ENCODE results near the gene WFDC12.
"Not testable (repeated sequence)": the region's sequence is repeated elsewhere in the genome, so short reads cannot be mapped to it uniquely, and the experiment has no call there.

The WFDC12 gene

GRCh38 chr20:45154183-45154582 is 29.9 kb upstream of the WFDC12 start:
- DNase-seq (ENCODE audit: low read depth in 2 of 2) = peak; percentile 9 to 22
- TF ChIP-seq CTCF (IDR thresholded peaks at IDR 0.05; ENCODE audit: low read depth, low read length) = no peak
- no peak overlapping the region for H3K4me3 ChIP-seq (replicated peaks in 1 of 2; ENCODE audit: low read depth in 2 of 2, low read length in 2 of 2)

GRCh38 chr20:45153752-45154151 is 29.5 kb upstream of the WFDC12 start:
- no peak overlapping the region for H3K4me3 ChIP-seq (replicated peaks in 1 of 2; ENCODE audit: low read depth in 2 of 2, low read length in 2 of 2)
- DNase-seq (ENCODE audit: low read depth in 2 of 2) = no peak
- TF ChIP-seq CTCF (IDR thresholded peaks at IDR 0.05; ENCODE audit: low read depth, low read length) = no peak

- TF ChIP-seq CTCF (IDR thresholded peaks at IDR 0.05; ENCODE audit: low read depth, low read length) = no peak
- peak in 1 of 2 donors; percentile 16 for DNase-seq (ENCODE audit: low read depth in 2 of 2)
- H3K4me3 ChIP-seq (replicated peaks in 1 of 2; ENCODE audit: low read depth in 2 of 2, low read length in 2 of 2) = no peak overlapping the region
Observed at GRCh38 chr20:45153147-45153546, 28.9 kb upstream of the WFDC12 start.

GRCh38 chr20:45152405-45152804 is 28.1 kb upstream of the WFDC12 start:
- no peak overlapping the region for H3K4me3 ChIP-seq (replicated peaks in 1 of 2; ENCODE audit: low read depth in 2 of 2, low read length in 2 of 2)
- no peak for TF ChIP-seq CTCF (IDR thresholded peaks at IDR 0.05; ENCODE audit: low read depth, low read length)
- DNase-seq (ENCODE audit: low read depth in 2 of 2) = no peak

- H3K4me3 ChIP-seq (replicated peaks in 1 of 2; ENCODE audit: low read depth in 2 of 2, low read length in 2 of 2) = no peak overlapping the region
- TF ChIP-seq CTCF (IDR thresholded peaks at IDR 0.05; ENCODE audit: low read depth, low read length) = no peak
- DNase-seq (ENCODE audit: low read depth in 2 of 2) = no peak
Observed at GRCh38 chr20:45149062-45149461, 24.8 kb upstream of the WFDC12 start.

- DNase-seq (ENCODE audit: low read depth in 2 of 2) = no peak
- H3K4me3 ChIP-seq (replicated peaks in 1 of 2; ENCODE audit: low read depth in 2 of 2, low read length in 2 of 2) = no peak overlapping the region
Observed at GRCh38 chr20:45140836-45141235, 16.6 kb upstream of the WFDC12 start.

GRCh38 chr20:45139733-45140375 is 15.6 kb upstream of the WFDC12 start:
- not testable (repeated sequence) for DNase-seq (ENCODE audit: low read depth in 2 of 2); H3K4me3 ChIP-seq (replicated peaks in 1 of 2; ENCODE audit: low read depth in 2 of 2, low read length in 2 of 2)

More at GRCh38 chr20:45140836-45141235, 16.6 kb upstream of the WFDC12 start:
- no peak for TF ChIP-seq CTCF (IDR thresholded peaks at IDR 0.05; ENCODE audit: low read depth, low read length)

All from cardiac fibroblast (primary cell).